Raji (cell line): ENCODE results near the gene FBXO46.

Experiments used
- POLR2A ChIP-seq: IDR thresholded peaks from 2 replicates; pipeline ENCODE4 v1.6.1; 2011; ENCODE audit warnings: low read depth, low read length, control low read depth; ENCODE audit not compliant: insufficient read depth

FBXO46 gene

GRCh38 chr19:45730368-45731288 lies at the start of gene FBXO46:
Gene FBXO46 (minus strand): TSS chr19:45730896. CDS start chr19:45713495, 17,401 bp downstream.
- peak; percentile 82 for TF ChIP-seq POLR2A

DNA sequence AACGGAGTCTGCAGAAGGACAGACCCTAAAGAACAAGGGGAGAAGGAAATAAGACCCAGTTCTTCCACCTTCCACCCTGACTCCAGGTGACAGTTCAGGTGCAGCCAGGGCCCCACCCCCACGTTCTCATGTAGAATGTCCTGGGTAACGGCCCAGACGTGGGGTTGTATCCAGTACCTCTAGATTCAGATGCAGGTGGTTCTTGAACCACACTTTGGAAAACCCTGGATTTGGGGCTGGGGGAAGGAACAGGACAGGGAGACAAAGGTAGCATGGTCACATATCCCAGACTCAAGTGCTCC lies 49.4 kb upstream of the FBXO46 start:
- TF ChIP-seq POLR2A, result no peak

GRCh38 chr19:45779231-45780145 lies 48.8 kb upstream of the FBXO46 start:
- no peak for TF ChIP-seq POLR2A

GRCh38 chr19:45778010-45778661 lies 47.4 kb upstream of the FBXO46 start:
- TF ChIP-seq POLR2A, result no peak

DNA sequence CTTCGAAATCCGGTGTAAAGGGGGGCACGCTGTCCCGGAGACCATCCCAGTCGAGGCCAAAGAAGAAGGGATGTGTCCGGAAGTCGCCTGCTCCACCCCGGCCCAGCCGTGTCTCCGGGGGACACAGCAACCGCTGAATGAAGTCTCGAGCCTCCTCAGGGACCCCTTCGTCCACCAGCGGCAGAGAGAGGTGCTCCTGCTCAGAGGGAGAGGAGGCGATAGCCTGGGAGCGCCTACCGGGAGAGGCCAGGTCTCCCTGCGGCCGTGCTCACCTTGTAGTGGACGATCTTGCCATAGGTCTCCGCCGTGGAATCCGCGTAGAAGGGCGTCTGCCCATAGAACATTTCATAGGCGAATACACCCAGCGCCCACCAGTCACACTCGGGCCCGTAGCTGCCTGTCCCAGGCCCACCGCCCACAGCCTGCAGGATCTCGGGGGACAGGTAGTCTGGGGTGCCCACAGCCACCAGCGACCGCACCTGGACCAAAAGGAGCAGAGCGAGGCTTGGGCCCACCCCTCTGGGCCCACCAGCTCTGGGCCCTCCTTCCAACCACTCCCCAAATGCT lies 46.8 kb upstream of the FBXO46 start:
- TF ChIP-seq POLR2A, result no peak

- TF ChIP-seq POLR2A, result no peak
Measured at GRCh38 chr19:45774765-45775164, 44.1 kb upstream of the FBXO46 start.

DNA sequence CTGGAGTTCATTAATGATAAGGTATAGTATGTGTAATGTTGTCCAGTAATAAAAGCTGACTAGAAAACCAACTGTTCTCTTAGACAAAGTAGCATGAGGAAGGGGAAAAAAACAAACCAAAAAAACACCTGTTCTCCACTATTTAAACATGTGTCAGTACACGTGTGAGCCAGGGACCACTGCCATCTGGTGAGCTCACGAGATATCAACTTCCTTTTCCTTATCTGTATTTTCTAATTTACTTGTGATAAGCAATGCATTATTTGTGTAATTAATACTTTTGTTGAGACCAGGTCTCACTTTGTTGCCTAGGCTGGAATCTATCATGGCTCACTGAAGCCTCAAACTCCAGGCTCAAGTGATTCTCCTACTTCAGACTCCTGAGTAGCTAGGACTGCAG lies 42.7 kb upstream of the FBXO46 start:
- no peak for TF ChIP-seq POLR2A

DNA sequence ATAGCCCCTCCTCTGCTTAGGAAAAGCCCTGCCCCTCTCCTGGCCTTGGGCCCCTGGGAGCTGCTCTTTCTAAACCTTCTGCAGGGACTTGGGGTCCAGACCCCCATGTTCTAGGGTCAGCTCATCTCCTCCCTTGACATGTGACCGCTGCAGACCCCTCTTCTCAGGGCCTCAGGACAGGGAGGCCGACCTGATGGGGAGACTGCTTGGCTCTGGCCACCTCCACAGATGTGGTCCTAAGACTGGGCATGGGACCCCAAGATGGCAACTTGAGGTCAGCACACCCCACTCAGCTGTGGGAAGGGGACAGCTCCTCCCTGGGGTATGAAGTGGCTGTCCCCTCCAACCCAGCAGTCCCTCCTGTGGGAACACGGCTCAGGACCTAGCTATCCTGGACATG lies 42.2 kb upstream of the FBXO46 start:
- no peak for TF ChIP-seq POLR2A

DNA sequence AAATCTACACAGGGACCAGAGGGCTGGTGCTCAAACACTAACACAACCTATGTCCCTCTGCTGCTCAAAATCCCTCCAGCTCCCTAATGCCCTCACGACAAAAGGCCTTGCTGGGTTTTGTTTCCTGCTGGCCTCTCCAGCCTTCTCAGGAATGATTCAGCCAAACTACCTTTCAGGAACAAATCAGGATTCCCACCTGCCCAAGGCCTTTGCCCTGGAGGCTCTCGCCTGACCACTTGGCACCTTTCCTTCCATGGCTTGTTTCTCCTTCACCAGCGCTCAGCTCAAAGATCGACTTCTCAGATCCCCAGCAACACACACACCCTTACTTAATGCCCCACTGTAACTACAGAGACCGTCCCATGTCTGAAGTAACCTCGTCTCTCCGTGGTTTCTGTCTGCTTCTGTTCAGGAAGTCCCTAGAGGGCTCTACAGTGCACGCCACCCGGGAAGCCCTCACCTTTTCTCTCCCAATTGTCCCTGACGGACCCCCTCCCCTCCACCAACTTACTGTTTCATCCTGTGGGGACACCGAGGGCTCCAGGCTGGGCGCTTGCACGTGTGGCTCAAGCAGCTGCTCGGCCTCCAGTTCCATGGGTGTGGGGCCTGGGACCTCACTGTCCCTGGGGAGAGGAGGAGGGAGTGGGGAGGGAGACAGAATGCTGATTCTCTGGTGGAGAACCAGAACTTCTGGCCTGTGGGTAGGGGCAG lies 41.6 kb upstream of the FBXO46 start:
- no peak for TF ChIP-seq POLR2A

DNA sequence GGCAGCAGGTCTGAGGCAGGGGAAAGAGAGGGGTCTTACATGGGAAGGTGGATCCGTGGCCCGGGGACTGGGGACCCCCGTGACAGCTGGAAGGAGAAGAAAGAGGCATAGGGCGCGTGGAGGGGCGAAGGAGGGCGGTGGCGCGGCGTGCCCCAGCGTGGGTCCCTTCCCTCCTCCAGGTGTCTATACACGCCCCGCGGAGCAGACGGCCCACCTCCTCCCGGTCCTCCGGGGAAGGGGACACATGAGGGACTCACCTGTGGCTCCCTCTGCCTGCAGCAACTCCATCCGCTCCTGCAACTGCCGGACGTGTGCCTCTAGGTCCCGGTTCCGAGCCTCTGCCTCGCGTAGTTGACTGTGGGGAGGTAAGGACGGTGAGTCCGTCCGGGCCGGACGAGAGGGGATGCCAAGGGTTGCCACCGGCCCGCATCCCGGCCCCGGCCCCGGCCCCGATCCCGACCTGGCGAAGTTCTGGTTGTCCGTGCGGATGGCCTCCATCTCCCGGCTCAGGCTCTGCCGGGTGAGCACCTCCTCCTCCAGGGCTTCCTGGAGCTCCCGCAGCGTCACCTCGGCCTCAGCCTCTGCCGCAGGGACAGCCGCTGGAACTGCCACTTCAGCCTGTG lies 40.7 kb upstream of the FBXO46 start:
- TF ChIP-seq POLR2A, result no peak

- 0 out of 2 replicates have a peak, but pooled peaks have one; percentile 1 for TF ChIP-seq POLR2A
Measured at GRCh38 chr19:45770192-45771101, 39.8 kb upstream of the FBXO46 start.

GRCh38 chr19:45769821-45770191 lies 39.1 kb upstream of the FBXO46 start:
- no peak for TF ChIP-seq POLR2A
